Activated naive CD8-positive, alpha-beta T cell treated with anti-CD3 and anti-CD28 coated beads, Interleukin-2, amount 10 ng/mL, durations not matched to agents 7 days and 5 days (primary cell): ENCODE results near the gene GHRL. TPM values are rescaled to one million over a fixed set of nuclear protein-coding genes. Genes with fewer than 3 reads are reported as not detected.

ENCODE experiments used
- ATAC-seq: fragments of 150-1000 bp; cut with Tn5 transposase; one replicate; pipeline ENCODE4 v1.10.0; 2021; ENCODE audit warnings: low read depth, moderate library complexity
- POLR2A ChIA-PET: fragments of 350-600 bp; sonication (Branson Sonifier 250); formaldehyde crosslinking; loops from one replicate; lab custom pipeline; 2021; ENCODE audit warnings: antibody characterized with exemption; lab: Charles Lee
- DNase-seq: peaks from one replicate; pipeline ENCODE4 v3.0.0; 2021
- H3K27ac Mint-ChIP-seq: one replicate; pipeline ENCODE4 v1.8.0; 2022; ENCODE audit warnings: mild to moderate bottlenecking, mixed read lengths
- H3K27me3 Mint-ChIP-seq: one replicate; pipeline ENCODE4 v1.8.0; 2022; ENCODE audit warnings: mild to moderate bottlenecking, moderate library complexity, mixed read lengths
- H3K36me3 Mint-ChIP-seq: one replicate; pipeline ENCODE4 v1.8.0; 2021; ENCODE audit warnings: mild to moderate bottlenecking, mixed read lengths
- H3K4me1 Mint-ChIP-seq: one replicate; pipeline ENCODE4 v1.8.0; 2021; ENCODE audit warnings: mixed read lengths
- H3K4me3 Mint-ChIP-seq: one replicate; pipeline ENCODE4 v1.8.0; 2022; ENCODE audit warnings: mild to moderate bottlenecking, moderate library complexity, mixed read lengths
- H3K9me3 Mint-ChIP-seq: one replicate; pipeline ENCODE4 v1.8.0; 2021; ENCODE audit warnings: mixed read lengths
- total RNA-seq, 2 experiments: library from RNA; stranded (reverse); gene quantifications; one replicate each; pipeline ENCODE4 v1.2.3, GENCODE V29; 2021

Gene GHRL
- total RNA-seq, result under 1 TPM; 0.53 to 0.94 TPM

GRCh38 chr3:10292505-10293419 lies at the start of gene GHRL:
Gene GHRL, minus strand, starts transcription at chr3:10292947. Its CDS starts 2,767 bp downstream, at chr3:10290180.
- DNase-seq (no peak), ATAC-seq (peak; percentile 29)
- H3K27ac Mint-ChIP-seq, result peak within 1 kb of the TSS; percentile 71
- POLR2A ChIA-PET, result interaction anchor here (1.0 kb wide), 1 partner anchor 8 kb away, joined by 3 read pairs; no protein-coding TSS in a partner anchor
- peaks cover 21% of the 10 kb centered on the region for H3K36me3 Mint-ChIP-seq
- H3K9me3 Mint-ChIP-seq, result no peaks in the 10 kb centered on the region
- H3K4me1 Mint-ChIP-seq, result peaks cover 12% of the 10 kb centered on the region
- no peaks in the 10 kb centered on the region for H3K27me3 Mint-ChIP-seq
- H3K4me3 Mint-ChIP-seq, result no peak within 1 kb of the TSS

- Mint-ChIP-seq H3K9me3 (no peaks in the 10 kb centered on the region), H3K4me3 (no peak overlapping the region), H3K4me1 (peaks cover 7% of the 10 kb centered on the region), H3K27ac (no peak overlapping the region), H3K27me3 (no peaks in the 10 kb centered on the region), H3K36me3 (no peaks in the 10 kb centered on the region)
- DNase-seq (no peak), ATAC-seq (no peak)
- POLR2A ChIA-PET, result no interaction called here
These were observed 49.2 kb upstream of the GHRL start for GRCh38 chr3:10341901-10342398.

GRCh38 chr3:10340476-10340875 lies 47.7 kb upstream of the GHRL start:
- POLR2A ChIA-PET, result no interaction called here
- H3K36me3 Mint-ChIP-seq, result no peaks in the 10 kb centered on the region
- no peak for ATAC-seq
- H3K9me3 Mint-ChIP-seq, result no peaks in the 10 kb centered on the region
- no peak overlapping the region for H3K27ac Mint-ChIP-seq
- H3K27me3 Mint-ChIP-seq, result no peaks in the 10 kb centered on the region
- peaks cover 10% of the 10 kb centered on the region for H3K4me1 Mint-ChIP-seq
- no peak overlapping the region for H3K4me3 Mint-ChIP-seq
- DNase-seq, result no peak

- DNase-seq, result no peak
- no peaks in the 10 kb centered on the region for H3K36me3 Mint-ChIP-seq
- H3K4me3 Mint-ChIP-seq, result no peak overlapping the region
- no peaks in the 10 kb centered on the region for H3K27me3 Mint-ChIP-seq
- H3K4me1 Mint-ChIP-seq, result peaks cover 14% of the 10 kb centered on the region
- H3K9me3 Mint-ChIP-seq, result no peaks in the 10 kb centered on the region
- H3K27ac Mint-ChIP-seq, result no peak overlapping the region
- POLR2A ChIA-PET, result no interaction called here
- no peak for ATAC-seq
These were observed 47.3 kb upstream of the GHRL start for GRCh38 chr3:10340046-10340445.

- H3K27me3 Mint-ChIP-seq, result no peaks in the 10 kb centered on the region
- no peak overlapping the region for H3K27ac Mint-ChIP-seq
- ATAC-seq (no peak), DNase-seq (no peak)
- H3K9me3 Mint-ChIP-seq, result no peaks in the 10 kb centered on the region
- H3K36me3 Mint-ChIP-seq, result no peaks in the 10 kb centered on the region
- POLR2A ChIA-PET, result no interaction called here
- no peak overlapping the region for H3K4me3 Mint-ChIP-seq
- peaks cover 20% of the 10 kb centered on the region for H3K4me1 Mint-ChIP-seq
These were observed 46.7 kb upstream of the GHRL start for GRCh38 chr3:10339376-10339955.

GRCh38 chr3:10338591-10339353 lies 46.0 kb upstream of the GHRL start:
- Mint-ChIP-seq H3K4me3 (no peak overlapping the region), H3K27me3 (peaks cover 3% of the 10 kb centered on the region), H3K36me3 (no peaks in the 10 kb centered on the region), H3K4me1 (peaks cover 25% of the 10 kb centered on the region), H3K27ac (no peak overlapping the region), H3K9me3 (no peaks in the 10 kb centered on the region)
- POLR2A ChIA-PET, result no interaction called here
- no peak for ATAC-seq
- no peak for DNase-seq

- H3K9me3 Mint-ChIP-seq, result no peaks in the 10 kb centered on the region
- H3K27ac Mint-ChIP-seq, result peak overlapping the region; percentile 61
- no peak overlapping the region for H3K4me3 Mint-ChIP-seq
- H3K27me3 Mint-ChIP-seq, result peaks cover 3% of the 10 kb centered on the region
- H3K36me3 Mint-ChIP-seq, result no peaks in the 10 kb centered on the region
- POLR2A ChIA-PET, result no interaction called here
- peaks cover 31% of the 10 kb centered on the region for H3K4me1 Mint-ChIP-seq
- DNase-seq, result no peak
- no peak for ATAC-seq
These were observed 45.4 kb upstream of the GHRL start for GRCh38 chr3:10338164-10338470.

GRCh38 chr3:10337323-10338163 lies 44.8 kb upstream of the GHRL start:
- peaks cover 3% of the 10 kb centered on the region for H3K27me3 Mint-ChIP-seq
- POLR2A ChIA-PET, result no interaction called here
- ATAC-seq (no peak), DNase-seq (no peak)
- H3K4me3 Mint-ChIP-seq, result no peak overlapping the region
- H3K27ac Mint-ChIP-seq, result no peak overlapping the region
- H3K4me1 Mint-ChIP-seq, result peaks cover 37% of the 10 kb centered on the region
- no peaks in the 10 kb centered on the region for H3K36me3 Mint-ChIP-seq
- no peaks in the 10 kb centered on the region for H3K9me3 Mint-ChIP-seq

- ATAC-seq (no peak), DNase-seq (no peak)
- Mint-ChIP-seq H3K9me3 (no peaks in the 10 kb centered on the region), H3K4me3 (no peak overlapping the region), H3K4me1 (peaks cover 42% of the 10 kb centered on the region), H3K36me3 (no peaks in the 10 kb centered on the region), H3K27ac (no peak overlapping the region), H3K27me3 (peaks cover 3% of the 10 kb centered on the region)
- POLR2A ChIA-PET, result no interaction called here
These were observed 44.0 kb upstream of the GHRL start for GRCh38 chr3:10336761-10337160.

- POLR2A ChIA-PET, result no interaction called here
- Mint-ChIP-seq H3K27me3 (peaks cover 3% of the 10 kb centered on the region), H3K27ac (no peak overlapping the region), H3K4me3 (no peak overlapping the region), H3K9me3 (no peaks in the 10 kb centered on the region), H3K4me1 (peaks cover 42% of the 10 kb centered on the region), H3K36me3 (no peaks in the 10 kb centered on the region)
- ATAC-seq (no peak), DNase-seq (no peak)
These were observed 43.3 kb upstream of the GHRL start for GRCh38 chr3:10335871-10336622.

GRCh38 chr3:10335190-10335738 lies 42.5 kb upstream of the GHRL start:
- H3K36me3 Mint-ChIP-seq, result no peaks in the 10 kb centered on the region
- no peaks in the 10 kb centered on the region for H3K9me3 Mint-ChIP-seq
- ATAC-seq, result peak; percentile 74
- peaks cover 42% of the 10 kb centered on the region for H3K4me1 Mint-ChIP-seq
- POLR2A ChIA-PET, result interaction anchor here (1.5 kb wide), 1 partner anchor 15 kb away, joined by 4 read pairs; the partner anchor contains the start of gene SEC13
- peak overlapping the region; percentile 35 for H3K27ac Mint-ChIP-seq
- DNase-seq, result no peak
- no peak overlapping the region for H3K4me3 Mint-ChIP-seq
- H3K27me3 Mint-ChIP-seq, result peaks cover 5% of the 10 kb centered on the region

GRCh38 chr3:10334459-10334858 lies 41.7 kb upstream of the GHRL start:
- Mint-ChIP-seq H3K36me3 (no peaks in the 10 kb centered on the region), H3K4me1 (peaks cover 42% of the 10 kb centered on the region), H3K27ac (no peak overlapping the region), H3K9me3 (no peaks in the 10 kb centered on the region), H3K27me3 (peaks cover 9% of the 10 kb centered on the region), H3K4me3 (no peak overlapping the region)
- DNase-seq (no peak), ATAC-seq (no peak)
- POLR2A ChIA-PET, result interaction anchor here (1.5 kb wide), 1 partner anchor 14 kb away, joined by 4 read pairs; the partner anchor contains the start of gene SEC13
